Osteocyte (in vitro differentiated cells): ENCODE measurements around the gene RASAL2. TPM values are rescaled to one million over a fixed set of nuclear protein-coding genes. Genes with fewer than 3 reads are reported as not detected.

Source experiments
- DNase-seq: peaks from one replicate; pipeline ENCODE4 v3.0.0; 2021; ENCODE audit warnings: mixed read lengths; ENCODE audit not compliant: unreplicated experiment; ENCODE audit errors: extremely low spot score
- H3K27ac Mint-ChIP-seq: one replicate; pipeline ENCODE4 v1.8.0; 2021; ENCODE audit warnings: mild to moderate bottlenecking, mixed read lengths; ENCODE audit not compliant: unreplicated experiment
- H3K27me3 Mint-ChIP-seq: one replicate; pipeline ENCODE4 v1.8.0; 2021; ENCODE audit warnings: mixed read lengths; ENCODE audit not compliant: unreplicated experiment
- H3K36me3 Mint-ChIP-seq: one replicate; pipeline ENCODE4 v1.8.0; 2021; ENCODE audit warnings: mixed read lengths; ENCODE audit not compliant: unreplicated experiment
- H3K4me1 Mint-ChIP-seq: one replicate; pipeline ENCODE4 v1.8.0; 2021; ENCODE audit warnings: mixed read lengths; ENCODE audit not compliant: unreplicated experiment
- H3K4me3 Mint-ChIP-seq: one replicate; pipeline ENCODE4 v1.8.0; 2021; ENCODE audit warnings: mild to moderate bottlenecking, moderate library complexity, mixed read lengths; ENCODE audit not compliant: unreplicated experiment
- H3K9me3 Mint-ChIP-seq: one replicate; pipeline ENCODE4 v1.8.0; 2021; ENCODE audit warnings: mixed read lengths; ENCODE audit not compliant: unreplicated experiment
- CTCF ChIP-seq: fragments of 200-600 bp; sonication (generic); IDR thresholded peaks from 2 replicates; pipeline ENCODE4 v1.5.0; 2021; ENCODE audit warnings: antibody characterized with exemption, mild to moderate bottlenecking, moderate library complexity
- total RNA-seq: library from RNA; stranded (reverse); gene quantifications from 2 replicates; pipeline ENCODE4 v1.2.1, GENCODE V29; 2021

Gene RASAL2
- total RNA-seq, 1 donor from 2014 or later: 34.2 TPM

- no peak for DNase-seq
- TF ChIP-seq CTCF: no peak
- peaks cover 50% of the 10 kb centered on the region for H3K4me1 Mint-ChIP-seq
- no peaks in the 10 kb centered on the region for H3K27me3 Mint-ChIP-seq
- H3K4me3 Mint-ChIP-seq: no peak overlapping the region
- H3K36me3 Mint-ChIP-seq: peaks cover 6% of the 10 kb centered on the region
- no peak overlapping the region for H3K27ac Mint-ChIP-seq
- no peaks in the 10 kb centered on the region for H3K9me3 Mint-ChIP-seq
These were observed 28.4 kb downstream of the RASAL2 start for GRCh38 chr1:178122283-178122682.

- peaks cover 6% of the 10 kb centered on the region for H3K36me3 Mint-ChIP-seq
- no peak overlapping the region for H3K4me3 Mint-ChIP-seq
- no peak for TF ChIP-seq CTCF
- H3K9me3 Mint-ChIP-seq: no peaks in the 10 kb centered on the region
- DNase-seq: no peak
- H3K27me3 Mint-ChIP-seq: no peaks in the 10 kb centered on the region
- H3K4me1 Mint-ChIP-seq: peaks cover 59% of the 10 kb centered on the region
- no peak overlapping the region for H3K27ac Mint-ChIP-seq
These were observed 30.2 kb downstream of the RASAL2 start for GRCh38 chr1:178124115-178124514.

GRCh38 chr1:178126261-178126660 lies 32.4 kb downstream of the RASAL2 start:
- Mint-ChIP-seq H3K9me3 (no peaks in the 10 kb centered on the region), H3K36me3 (peaks cover 5% of the 10 kb centered on the region), H3K27ac (peak overlapping the region; percentile 44), H3K4me3 (no peak overlapping the region), H3K27me3 (no peaks in the 10 kb centered on the region), H3K4me1 (peaks cover 43% of the 10 kb centered on the region)
- DNase-seq: no peak
- no peak for TF ChIP-seq CTCF

- no peak for TF ChIP-seq CTCF
- peaks cover 4% of the 10 kb centered on the region for H3K36me3 Mint-ChIP-seq
- DNase-seq: no peak
- H3K4me3 Mint-ChIP-seq: no peak overlapping the region
- peak overlapping the region; percentile 44 for H3K27ac Mint-ChIP-seq
- H3K4me1 Mint-ChIP-seq: peaks cover 41% of the 10 kb centered on the region
- H3K9me3 Mint-ChIP-seq: no peaks in the 10 kb centered on the region
- H3K27me3 Mint-ChIP-seq: no peaks in the 10 kb centered on the region
These were observed 32.9 kb downstream of the RASAL2 start for GRCh38 chr1:178126741-178127185.

GRCh38 chr1:178127482-178128191 lies 33.7 kb downstream of the RASAL2 start:
- Mint-ChIP-seq H3K36me3 (peaks cover 2% of the 10 kb centered on the region), H3K4me3 (no peak overlapping the region), H3K9me3 (no peaks in the 10 kb centered on the region), H3K4me1 (peaks cover 35% of the 10 kb centered on the region), H3K27me3 (no peaks in the 10 kb centered on the region), H3K27ac (peak overlapping the region; percentile 27)
- no peak for DNase-seq
- TF ChIP-seq CTCF: no peak
